ENCODE measurements around the gene IL1RAP.

Gene IL1RAP

DNA sequence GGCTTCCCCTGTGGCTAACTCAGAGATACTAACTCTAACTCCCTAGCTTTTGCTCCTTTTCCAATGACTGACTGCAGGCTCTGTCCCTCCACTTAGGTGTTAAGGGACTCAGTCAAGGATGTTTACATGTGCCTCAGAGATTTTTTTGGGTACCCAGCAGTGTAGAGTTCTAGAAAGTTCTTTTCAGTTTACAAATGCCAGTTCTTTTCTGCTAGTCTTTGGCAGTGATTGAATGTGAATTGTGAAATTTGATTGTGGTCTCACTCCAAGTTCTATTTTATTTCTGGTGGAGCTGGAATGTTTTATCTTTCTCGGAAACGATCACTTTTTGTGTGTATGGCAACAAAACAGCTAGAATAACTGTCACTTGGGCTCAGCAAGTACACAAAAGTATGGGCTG, 60.6 kb downstream of the IL1RAP start:
- FAIRE-seq: no peak
- no peak for DNase-seq (ENCODE audit: insufficient read length, low spot score)

DNA sequence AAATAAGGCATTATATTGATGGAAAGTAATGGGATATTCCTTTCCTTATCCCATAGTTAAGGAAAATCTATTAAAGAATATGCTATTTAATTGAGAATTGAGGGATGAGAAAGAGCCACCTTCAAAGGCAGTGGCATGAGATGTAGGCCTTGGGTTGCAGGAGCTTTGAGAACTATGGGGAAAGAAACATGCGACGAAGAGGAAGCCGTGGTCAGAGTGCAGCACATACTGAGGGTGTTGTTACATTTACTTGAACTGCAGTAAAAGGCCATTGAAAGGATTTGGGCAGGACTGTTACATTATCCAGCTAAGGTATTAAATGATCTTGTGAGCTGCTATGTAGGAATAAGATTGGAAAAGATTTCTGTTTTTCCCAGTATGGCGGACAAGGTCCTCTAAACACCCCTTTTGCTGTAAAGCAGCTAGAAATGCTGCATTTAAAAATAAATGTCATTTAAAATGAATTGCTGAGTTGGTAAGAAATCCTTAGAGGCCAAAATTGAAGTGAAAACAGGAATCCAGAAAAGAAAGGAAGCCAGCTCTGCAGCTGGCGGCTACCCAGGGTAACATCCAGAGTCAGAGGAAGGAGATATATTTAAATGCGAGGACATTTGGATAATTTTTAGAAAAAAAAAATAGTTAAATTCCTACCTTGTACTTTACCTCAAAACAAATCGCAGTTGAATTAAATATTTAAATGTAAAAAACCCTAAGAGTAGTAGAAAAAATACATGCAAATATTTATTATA, 61.7 kb downstream of the IL1RAP start:
- DNase-seq (ENCODE audit: insufficient read length, low spot score) (no peak), FAIRE-seq (no peak)

DNA sequence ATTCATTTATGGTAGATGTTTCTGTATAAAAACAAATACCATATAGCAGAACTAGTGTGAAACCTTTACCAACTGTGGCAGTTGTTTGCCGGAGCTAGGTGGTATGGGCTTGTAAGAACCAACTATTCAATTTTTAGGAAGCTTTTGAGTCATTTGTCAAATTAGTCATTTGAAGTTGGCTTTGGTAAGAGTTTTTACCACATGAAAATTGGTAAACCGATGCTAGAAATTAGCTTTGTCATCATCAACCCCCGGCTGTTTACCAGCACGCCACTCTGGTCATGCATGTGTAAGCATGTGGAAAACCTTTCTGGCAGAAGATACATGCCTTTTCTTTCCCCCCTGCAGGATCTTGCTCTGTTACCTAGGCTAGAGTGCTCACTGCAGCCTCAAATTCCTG, 63.3 kb downstream of the IL1RAP start:
- FAIRE-seq (no peak), DNase-seq (ENCODE audit: insufficient read length, low spot score) (no peak)

DNA sequence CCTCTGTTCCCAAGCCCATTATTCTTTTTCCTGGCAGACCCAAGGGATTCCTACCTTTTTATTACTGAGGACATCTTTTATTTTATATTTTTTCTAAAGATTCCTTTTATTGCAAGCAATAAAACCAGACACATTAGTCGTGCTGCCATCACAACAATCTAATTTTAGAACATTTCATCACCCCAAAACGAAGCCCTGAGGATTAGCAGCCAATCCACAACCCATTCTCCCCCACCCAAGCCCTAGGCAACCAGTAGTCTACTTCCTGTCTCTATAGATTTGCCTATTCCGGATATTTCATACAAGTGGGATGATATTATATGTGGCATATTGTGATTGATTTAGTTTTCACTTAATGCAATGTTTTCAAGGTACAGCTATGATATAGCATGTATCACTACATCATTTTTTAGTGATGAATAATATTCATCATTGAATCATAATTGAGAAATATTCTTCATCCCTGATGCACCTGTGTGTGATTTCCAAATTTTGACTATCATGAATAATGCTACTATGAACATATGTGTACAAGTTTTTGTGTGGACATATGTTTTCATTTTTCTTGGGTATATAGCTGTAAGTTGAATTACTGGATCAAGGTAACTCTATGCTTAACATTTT, 65.7 kb downstream of the IL1RAP start:
- FAIRE-seq: no peak
- DNase-seq (ENCODE audit: insufficient read length, low spot score): no peak

DNA sequence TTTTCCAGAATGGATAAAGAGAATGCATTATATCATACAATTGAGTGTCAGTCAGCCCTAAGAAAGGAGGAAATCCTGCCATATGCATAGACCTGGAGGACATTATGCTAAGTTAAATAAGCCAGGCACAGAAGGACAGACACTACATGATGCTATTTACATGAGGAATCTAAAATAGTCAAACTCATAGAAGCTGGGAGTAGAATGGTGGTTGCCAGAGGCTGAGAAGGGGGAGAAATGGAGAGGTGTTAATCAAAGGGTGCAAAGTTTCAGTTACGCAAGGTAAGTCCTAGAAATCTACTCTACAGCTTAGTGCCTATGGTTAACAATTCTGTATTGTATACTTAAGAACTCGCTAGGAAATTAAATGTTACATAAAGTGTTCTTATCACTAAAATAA, 66.5 kb downstream of the IL1RAP start:
- DNase-seq (ENCODE audit: insufficient read length, low spot score) (no peak), FAIRE-seq (no peak)

DNA sequence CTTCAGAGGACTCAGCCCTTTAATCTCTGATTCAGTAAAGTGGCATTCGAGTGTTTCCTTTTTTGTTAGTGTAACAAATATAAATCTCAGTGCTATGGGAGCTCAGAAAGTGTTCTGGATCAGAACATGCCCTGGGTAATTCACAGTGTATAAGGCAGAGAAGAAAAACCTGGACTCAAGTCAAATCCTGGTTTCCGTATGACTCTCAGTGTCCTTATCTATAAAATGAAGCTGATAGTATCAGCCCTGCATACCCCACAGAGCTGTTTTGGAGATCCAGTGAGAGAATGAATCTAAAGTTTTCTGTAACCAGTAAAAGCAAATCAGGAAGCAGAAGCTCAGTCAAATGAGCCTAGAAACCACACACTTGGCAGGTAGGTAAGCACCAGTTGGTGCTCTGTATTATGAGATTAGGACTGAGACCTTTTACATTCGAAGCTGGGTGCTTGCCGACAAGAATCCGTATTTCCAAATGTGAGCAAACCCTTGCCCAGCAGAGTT, 67.2 kb downstream of the IL1RAP start:
- FAIRE-seq: no peak

DNA sequence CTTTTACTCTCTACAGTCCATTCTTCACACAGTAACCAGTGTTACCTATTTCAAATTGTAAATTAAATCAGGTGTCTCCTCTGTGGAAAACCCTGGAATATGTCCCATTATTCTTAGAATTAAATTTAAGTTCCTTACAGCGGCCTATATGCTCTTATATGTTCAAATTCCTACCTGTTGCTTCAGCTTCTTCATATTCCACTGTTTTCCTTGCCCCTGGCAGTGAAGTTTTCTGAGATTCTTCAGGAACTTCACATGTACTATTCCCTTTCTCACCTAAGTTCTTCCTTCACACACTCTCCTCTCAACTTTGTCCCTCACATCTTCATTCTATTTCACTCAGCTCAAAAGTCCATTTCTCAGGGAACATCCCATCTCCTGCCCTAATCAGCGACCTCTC, 68.8 kb downstream of the IL1RAP start:
- DNase-seq (ENCODE audit: insufficient read length, low spot score) (no peak), FAIRE-seq (no peak)

More for the DNA sequence above, 67.2 kb downstream of the IL1RAP start:
- no peak for DNase-seq (ENCODE audit: insufficient read length, low spot score)

DNA sequence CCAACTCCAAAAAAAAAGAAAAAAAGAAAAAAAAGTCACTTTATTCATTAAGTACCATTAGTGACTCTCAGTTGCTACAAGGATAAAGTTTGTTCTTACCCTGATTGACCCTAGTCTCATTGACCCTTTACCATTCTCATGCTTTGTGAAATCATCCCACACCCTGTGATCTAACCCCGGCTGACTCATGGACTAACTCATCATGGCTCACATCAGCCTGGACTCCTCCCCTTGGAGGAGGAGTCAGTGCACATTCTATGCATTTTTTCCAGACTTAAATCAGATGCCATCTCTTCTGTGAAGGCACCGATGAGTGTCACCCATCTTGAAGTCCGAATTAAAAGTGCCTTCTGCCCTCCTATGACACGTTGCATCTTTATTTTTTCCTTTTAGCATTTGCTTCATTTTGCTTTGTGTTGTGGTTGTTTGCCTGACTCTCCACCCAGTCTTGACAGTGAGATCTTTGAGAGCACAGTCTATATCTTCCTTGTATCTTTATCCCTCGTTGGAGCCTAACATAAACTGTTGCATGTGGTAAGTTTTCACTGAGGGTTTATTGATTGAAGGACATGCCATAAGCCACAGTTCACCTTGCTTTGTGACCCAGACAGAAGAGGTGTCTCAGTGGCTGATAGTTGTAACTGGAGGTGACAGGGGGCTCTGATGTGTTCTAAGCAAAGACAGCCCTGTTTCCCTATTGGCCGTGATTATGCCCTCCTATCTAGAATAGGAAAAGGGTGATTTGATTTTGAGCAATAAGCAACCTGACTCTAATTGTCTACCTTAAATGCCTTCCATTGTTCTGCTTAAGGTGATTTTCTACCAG, 72.1 kb downstream of the IL1RAP start:
- no peak for FAIRE-seq
- DNase-seq (ENCODE audit: insufficient read length, low spot score): no peak

DNA sequence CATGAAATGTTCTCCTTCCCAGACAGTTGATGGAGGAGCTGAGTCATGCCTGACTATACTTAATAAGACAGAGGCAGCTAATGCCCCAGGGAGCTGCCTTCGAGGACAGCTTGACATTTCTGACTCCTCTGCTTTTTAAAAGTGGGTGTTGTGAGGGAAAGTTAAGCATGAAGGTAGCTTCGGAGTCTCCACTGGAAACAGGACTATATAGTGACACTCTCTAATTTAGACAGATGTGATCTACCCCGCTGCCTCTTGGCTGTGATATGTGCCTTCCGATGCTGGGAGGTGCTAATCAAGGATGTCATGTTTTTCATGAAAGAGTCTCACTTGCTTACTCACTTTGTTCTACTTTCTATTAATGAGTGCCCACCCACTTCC, 72.7 kb downstream of the IL1RAP start:
- FAIRE-seq (peak; percentile 21), DNase-seq (ENCODE audit: insufficient read length, low spot score) (peak; percentile 7)

DNA sequence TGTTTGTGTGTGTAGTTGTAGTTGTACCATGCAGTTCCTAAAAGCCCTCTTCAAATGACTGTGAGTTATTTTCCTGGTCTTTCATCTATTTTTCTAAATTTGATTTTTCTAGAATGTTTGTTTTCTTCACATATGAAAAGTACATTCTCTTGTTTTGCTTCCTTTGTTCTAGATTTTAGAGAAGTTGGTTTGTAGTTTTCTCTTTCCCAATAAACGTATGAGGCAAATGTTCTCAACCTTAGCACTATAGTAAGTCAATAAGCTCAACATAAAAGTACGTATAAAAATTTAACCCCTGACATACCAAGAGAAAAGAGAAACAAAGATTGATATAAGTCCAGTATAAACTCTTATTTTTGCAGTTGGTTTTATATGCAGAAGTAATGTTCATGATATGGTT, 74.7 kb downstream of the IL1RAP start:
- no peak for FAIRE-seq
- DNase-seq (ENCODE audit: insufficient read length, low spot score): no peak

DNA sequence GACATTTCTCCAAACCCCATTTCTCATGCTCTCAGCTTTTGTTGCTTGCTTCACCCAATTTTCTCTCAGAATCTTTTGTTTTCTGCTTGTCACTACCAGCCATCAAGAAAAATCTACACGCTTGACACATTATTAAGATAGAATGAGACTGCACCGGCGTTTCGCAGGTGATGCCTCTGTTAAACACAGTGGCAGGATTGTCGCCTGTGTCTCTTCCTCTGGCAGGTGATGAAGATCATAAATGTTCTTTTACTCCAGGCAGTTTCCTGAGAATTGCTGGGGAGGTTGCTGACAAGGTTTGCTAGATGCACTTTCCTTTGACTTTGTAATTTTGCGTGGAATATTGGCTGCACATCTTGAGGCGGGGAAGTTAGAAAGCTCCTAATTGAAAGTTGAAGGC, 75.4 kb downstream of the IL1RAP start:
- FAIRE-seq: no peak
- no peak for DNase-seq (ENCODE audit: insufficient read length, low spot score)

DNA sequence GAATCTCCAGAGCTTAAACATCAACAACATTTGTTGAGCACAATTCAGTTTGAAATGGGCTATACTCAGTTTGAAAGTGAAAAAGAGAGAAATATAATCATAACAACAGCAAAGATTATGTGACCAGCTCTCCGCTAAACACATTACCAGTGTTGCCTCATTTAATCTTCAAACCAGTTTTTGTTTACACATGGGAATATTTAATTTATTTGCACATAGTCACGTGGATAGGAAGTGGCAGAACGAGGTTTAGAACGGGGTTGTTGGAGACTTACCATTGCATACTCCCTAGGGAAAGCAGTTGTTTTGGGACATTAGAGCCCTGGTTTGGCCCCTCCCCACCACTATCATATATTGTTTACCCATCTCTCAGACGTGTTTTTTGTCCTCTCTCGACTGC, 77.2 kb downstream of the IL1RAP start:
- DNase-seq (ENCODE audit: insufficient read length, low spot score): no peak

DNA sequence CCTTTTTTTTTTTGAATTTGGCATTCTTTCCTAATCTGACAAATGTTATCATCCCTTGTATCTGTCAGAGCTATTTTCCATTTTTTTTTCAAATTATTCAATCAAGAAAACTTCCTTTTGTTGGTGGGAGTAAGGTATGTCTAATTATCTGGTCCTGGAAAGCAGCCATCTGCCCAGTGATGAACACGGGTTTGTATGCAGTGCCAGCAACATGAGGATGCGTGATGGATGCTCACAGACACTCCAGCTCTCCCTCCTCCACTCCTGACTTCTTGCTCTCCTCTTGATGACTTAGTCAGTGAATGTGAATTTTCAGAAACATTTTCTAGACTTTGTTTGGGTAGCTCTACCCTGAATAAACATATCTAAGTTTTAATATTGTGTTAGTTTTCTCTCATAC, 79.2 kb downstream of the IL1RAP start:
- no peak for FAIRE-seq
- DNase-seq (ENCODE audit: insufficient read length, low spot score): no peak

More for the DNA sequence above, 77.2 kb downstream of the IL1RAP start:
- no peak for FAIRE-seq

DNA sequence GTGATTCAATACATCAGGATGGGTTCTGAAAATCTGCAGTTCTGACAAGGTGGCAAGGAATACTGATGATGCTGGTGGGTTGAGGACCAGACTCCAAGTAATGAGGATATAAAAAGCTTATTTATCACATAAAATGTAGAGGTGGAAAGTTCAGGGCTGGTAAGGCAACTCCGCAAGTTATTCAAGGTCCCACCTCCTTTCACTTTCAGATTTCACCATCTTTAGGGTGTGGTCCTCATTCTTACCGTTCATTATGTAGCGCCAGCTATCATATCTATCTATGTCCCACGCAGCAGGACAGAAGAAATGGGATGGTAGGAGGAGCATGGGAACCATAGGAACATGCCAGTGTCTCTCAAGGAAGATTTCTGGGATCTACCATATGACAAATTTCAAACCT, 80.3 kb downstream of the IL1RAP start:
- DNase-seq (ENCODE audit: insufficient read length, low spot score) (no peak), FAIRE-seq (no peak)

DNA sequence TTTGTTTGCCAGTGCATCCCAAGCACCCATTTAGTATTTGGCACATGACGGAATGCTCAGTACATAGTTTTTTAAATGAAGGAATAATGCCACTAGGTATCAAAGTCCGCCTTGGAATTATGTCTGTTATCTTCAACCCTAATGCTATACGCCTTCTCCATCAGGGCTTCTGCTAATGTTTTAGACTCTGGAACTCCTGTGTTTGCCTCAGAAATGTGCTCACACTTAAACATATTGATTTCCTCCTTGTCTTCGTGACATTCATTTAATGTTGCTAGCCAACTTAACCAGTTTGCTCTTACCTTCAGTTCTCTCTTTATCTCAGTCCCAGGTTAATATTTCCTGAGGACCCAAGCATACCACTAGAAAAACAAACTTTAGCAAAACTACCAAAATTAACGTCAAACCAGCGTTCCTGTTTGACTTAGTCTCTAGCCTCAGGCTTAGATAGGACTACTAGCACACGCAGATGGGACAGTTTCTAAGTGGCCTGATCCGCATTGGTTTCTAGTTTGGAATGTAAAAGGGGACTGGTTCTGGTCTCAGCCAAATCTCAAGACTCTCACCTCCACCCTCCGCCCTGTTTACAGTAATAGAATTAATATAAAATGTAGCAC, 81.4 kb downstream of the IL1RAP start:
- DNase-seq (ENCODE audit: insufficient read length, low spot score): no peak
- FAIRE-seq: no peak

DNA sequence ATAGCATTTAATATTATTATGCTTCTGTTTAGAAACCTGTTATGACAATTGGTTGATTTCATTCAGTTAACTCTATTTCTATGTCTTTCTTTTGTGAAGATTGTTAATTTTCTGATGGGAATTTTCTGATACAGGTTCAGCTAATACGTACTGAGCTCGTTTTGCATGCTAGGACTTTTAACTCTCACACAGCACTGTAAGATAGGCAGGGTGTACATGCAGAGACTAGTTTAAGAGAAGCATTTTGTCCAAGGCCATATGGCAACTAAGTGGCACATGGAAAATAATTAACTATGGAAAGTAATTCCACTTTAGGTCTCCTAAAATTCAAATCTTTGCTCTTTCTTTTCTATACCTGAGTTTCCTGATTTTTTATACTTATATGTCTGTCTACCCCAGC, 81.9 kb downstream of the IL1RAP start:
- no peak for FAIRE-seq

DNA sequence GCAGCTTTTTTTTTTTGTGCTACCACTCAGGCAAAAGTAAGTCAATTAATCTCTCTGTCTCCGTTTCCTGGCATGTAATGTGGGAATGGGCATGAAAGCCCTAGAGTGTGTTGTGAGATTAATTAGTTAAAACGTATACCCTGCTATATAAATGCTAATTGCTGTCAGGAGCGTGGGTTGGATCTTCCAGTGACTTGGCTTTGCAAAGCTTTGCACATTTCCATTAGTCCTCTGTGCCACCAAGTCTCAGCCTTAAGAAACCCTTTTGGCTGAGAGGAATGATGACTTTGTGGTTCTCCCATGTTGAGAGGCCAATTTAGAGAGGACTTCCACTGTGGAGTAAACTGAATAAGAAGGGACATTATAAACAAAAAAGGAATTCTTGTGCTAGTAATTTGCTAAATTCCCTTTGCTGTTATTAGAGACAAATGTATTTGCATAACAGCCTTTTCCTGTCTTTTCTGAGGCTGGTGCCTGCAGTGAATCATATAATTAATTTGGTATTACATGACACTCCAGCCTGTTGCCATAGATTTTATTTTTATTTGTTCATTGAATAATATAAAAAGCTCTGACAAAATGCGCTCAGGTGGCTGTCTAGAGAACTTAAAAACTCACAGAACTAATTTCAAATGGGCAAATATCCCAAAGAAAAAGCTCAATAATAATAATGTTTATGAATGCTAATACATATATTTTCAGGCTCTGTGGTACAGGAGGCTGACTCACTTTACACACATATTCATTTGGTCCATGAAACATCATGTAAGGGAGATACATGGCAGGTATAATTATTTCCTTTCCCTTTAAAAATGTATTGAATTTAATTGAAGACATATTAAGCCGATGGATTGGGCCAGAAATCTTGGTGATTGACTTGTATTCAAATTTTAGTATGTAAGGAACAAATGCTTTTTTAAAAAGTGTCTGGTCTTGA, 82.7 kb downstream of the IL1RAP start:
- FAIRE-seq (no peak), DNase-seq (ENCODE audit: insufficient read length, low spot score) (no peak)

More for the DNA sequence above, 81.9 kb downstream of the IL1RAP start:
- no peak for DNase-seq (ENCODE audit: insufficient read length, low spot score)

DNA sequence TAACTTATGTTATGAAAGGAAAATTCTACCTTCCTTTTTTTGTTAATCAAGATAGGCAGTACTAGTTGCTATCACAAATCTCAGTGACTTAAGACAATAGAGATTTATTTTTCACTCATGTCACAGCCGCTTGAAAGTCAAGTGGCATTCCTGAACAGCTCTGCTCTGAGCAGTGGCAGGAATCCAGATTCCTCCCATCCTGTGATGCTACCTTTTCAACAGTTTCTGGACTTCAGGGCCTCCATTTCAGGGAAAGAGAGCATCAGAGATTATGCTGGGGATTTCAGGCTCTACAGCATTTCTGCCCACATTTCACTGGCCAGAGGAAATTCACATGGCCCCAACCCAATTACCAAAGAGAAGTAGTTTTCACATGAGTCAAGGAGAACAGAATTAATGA, 83.4 kb downstream of the IL1RAP start:
- FAIRE-seq (no peak), DNase-seq (ENCODE audit: insufficient read length, low spot score) (no peak)

DNA sequence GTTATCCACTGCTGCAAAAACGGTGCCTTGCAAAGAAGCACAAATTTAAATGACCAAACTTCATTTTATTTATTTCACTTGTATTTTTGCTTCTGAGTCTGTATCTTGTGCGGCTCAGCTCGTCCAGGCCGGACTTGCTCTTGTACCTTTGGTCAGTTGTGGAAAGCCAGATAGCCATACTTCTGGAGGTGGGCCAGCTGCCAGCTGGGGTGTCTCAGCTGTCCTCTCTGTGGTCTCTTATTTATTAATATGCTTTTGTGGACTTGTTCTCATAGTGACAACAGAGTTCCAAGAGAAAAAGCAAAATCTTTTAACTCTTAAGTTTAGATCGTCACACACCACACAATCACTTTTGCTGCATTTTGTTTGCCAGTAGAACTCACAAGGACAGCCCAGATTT, 87.7 kb downstream of the IL1RAP start:
- no peak for FAIRE-seq

DNA sequence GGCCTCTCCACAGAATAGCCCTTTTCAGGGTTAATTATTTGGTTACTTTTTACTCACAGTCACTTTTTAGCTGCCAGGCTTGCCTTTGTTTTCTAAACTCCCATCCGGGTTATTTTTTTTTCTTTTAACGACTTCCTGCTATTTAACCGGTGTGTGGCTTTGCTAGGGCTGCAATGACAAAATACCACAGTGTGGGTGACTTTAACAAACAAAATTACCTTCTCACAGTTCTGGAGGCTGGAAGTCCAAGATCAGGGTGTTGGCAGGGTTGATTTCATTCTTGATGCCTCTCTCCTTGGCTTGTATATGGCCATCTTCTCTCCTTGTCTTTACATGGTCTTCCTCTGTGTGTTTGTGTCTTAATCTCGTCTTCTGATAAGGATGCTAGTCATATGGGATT, 91.5 kb downstream of the IL1RAP start:
- FAIRE-seq (no peak), DNase-seq (ENCODE audit: insufficient read length, low spot score) (no peak)

More for the DNA sequence above, 87.7 kb downstream of the IL1RAP start:
- no peak for DNase-seq (ENCODE audit: insufficient read length, low spot score)

Measured in GM19239 (cell line).